Activated CD8-positive, alpha-beta memory T cell treated with anti-CD3 and anti-CD28 coated beads, Interleukin-2, amount 50 U/mL, for 48 hours (primary cell): Measurements from ENCODE around the gene TBL1X.

Experiments
- DNase-seq: peaks from one replicate; pipeline ENCODE4 v3.0.0-alpha.2; 2020

TBL1X gene

GRCh38 chrX:9638871-9639270, 174.0 kb downstream of the TBL1X start:
- DNase-seq = no peak

GRCh38 chrX:9642270-9642995, 177.6 kb downstream of the TBL1X start:
- DNase-seq = no peak

GRCh38 chrX:9643807-9644206, 178.9 kb downstream of the TBL1X start:
- no peak for DNase-seq

GRCh38 chrX:9644335-9644734, 179.5 kb downstream of the TBL1X start:
- DNase-seq = peak; percentile 53

GRCh38 chrX:9646471-9647224, 181.8 kb downstream of the TBL1X start:
- DNase-seq = no peak

GRCh38 chrX:9647431-9647830, 182.6 kb downstream of the TBL1X start:
- DNase-seq = no peak

- no peak for DNase-seq
These were observed 185.2 kb downstream of the TBL1X start for GRCh38 chrX:9650091-9650490.

- DNase-seq = no peak
These were observed 186.9 kb downstream of the TBL1X start for GRCh38 chrX:9651737-9652136.

GRCh38 chrX:9654929-9655328, 190.1 kb downstream of the TBL1X start:
- DNase-seq = no peak

- DNase-seq = no peak
These were observed 191.4 kb downstream of the TBL1X start for GRCh38 chrX:9656277-9656676.

- no peak for DNase-seq
These were observed 192.0 kb downstream of the TBL1X start for GRCh38 chrX:9656871-9657270.

GRCh38 chrX:9657590-9658256, 192.9 kb downstream of the TBL1X start:
- no peak for DNase-seq

GRCh38 chrX:9658409-9658808, 193.6 kb downstream of the TBL1X start:
- no peak for DNase-seq

GRCh38 chrX:9659571-9660195, 194.8 kb downstream of the TBL1X start:
- no peak for DNase-seq

GRCh38 chrX:9662148-9662547, 197.3 kb downstream of the TBL1X start:
- DNase-seq = no peak

- no peak for DNase-seq
These were observed 198.4 kb downstream of the TBL1X start for GRCh38 chrX:9663216-9663615.

- no peak for DNase-seq
These were observed 199.4 kb downstream of the TBL1X start for GRCh38 chrX:9664224-9664623.

GRCh38 chrX:9665113-9665512, 200.3 kb downstream of the TBL1X start:
- no peak for DNase-seq

- DNase-seq = no peak
These were observed 203.7 kb downstream of the TBL1X start for GRCh38 chrX:9668537-9668936.

- no peak for DNase-seq
These were observed 205.4 kb downstream of the TBL1X start for GRCh38 chrX:9670136-9670814.

GRCh38 chrX:9671998-9672397, 207.1 kb downstream of the TBL1X start:
- no peak for DNase-seq

GRCh38 chrX:9676306-9676705, 211.4 kb downstream of the TBL1X start:
- no peak for DNase-seq

- no peak for DNase-seq
These were observed 211.9 kb downstream of the TBL1X start for GRCh38 chrX:9676738-9677097.
